ENCODE data around the gene CHPT1.

The CHPT1 gene

DNA sequence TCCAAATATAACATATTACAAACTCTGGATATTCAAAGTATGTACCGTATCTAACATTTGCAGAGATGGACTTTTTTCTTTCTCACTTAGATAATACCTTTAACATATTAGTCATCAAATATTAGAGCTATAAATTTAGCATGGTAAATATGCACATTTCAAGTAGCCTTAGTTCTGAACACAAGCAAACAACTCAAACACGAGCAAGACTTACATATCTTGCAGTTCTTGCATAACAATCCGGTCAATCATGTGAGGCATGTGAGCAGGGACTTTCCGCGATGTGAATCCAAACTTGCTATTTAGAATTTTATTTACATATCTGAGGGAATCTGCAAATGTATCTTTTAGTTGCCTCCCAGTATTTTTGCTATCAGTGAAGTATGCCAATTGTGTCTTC is 63.9 kb downstream of the CHPT1 start:
- ATAC-seq: no peak
- TF ChIP-seq CSDC2 (CRISPR knock-in tag; IDR thresholded peaks at IDR 0.05): no peak
- no peak for TF ChIP-seq SNAI2 (CRISPR knock-in tag; IDR thresholded peaks at IDR 0.05)
- TF ChIP-seq, protein P1, sequence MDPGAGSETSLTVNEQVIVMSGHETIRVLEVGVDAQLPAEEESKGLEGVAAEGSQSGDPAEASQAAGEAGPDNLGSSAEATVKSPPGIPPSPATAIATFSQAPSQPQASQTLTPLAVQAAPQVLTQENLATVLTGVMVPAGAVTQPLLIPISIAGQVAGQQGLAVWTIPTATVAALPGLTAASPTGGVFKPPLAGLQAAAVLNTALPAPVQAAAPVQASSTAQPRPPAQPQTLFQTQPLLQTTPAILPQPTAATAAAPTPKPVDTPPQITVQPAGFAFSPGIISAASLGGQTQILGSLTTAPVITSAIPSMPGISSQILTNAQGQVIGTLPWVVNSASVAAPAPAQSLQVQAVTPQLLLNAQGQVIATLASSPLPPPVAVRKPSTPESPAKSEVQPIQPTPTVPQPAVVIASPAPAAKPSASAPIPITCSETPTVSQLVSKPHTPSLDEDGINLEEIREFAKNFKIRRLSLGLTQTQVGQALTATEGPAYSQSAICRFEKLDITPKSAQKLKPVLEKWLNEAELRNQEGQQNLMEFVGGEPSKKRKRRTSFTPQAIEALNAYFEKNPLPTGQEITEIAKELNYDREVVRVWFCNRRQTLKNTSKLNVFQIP (CRISPR knock-in tag; IDR thresholded peaks at IDR 0.05; ENCODE audit: borderline replicate concordance, low read depth): no peak
- TF ChIP-seq ZFP30 (CRISPR knock-in tag; IDR thresholded peaks at IDR 0.05): no peak
- TF ChIP-seq PPARA (CRISPR knock-in tag; IDR thresholded peaks at IDR 0.05; ENCODE audit: borderline replicate concordance): no peak
- TF ChIP-seq, protein P2, sequence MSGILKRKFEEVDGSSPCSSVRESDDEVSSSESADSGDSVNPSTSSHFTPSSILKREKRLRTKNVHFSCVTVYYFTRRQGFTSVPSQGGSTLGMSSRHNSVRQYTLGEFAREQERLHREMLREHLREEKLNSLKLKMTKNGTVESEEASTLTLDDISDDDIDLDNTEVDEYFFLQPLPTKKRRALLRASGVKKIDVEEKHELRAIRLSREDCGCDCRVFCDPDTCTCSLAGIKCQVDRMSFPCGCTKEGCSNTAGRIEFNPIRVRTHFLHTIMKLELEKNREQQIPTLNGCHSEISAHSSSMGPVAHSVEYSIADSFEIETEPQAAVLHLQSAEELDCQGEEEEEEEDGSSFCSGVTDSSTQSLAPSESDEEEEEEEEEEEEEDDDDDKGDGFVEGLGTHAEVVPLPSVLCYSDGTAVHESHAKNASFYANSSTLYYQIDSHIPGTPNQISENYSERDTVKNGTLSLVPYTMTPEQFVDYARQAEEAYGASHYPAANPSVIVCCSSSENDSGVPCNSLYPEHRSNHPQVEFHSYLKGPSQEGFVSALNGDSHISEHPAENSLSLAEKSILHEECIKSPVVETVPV (CRISPR knock-in tag; IDR thresholded peaks at IDR 0.05): no peak
- TF ChIP-seq OSR1 (CRISPR knock-in tag; IDR thresholded peaks at IDR 0.05): no peak
- no peak for TF ChIP-seq TOX (CRISPR knock-in tag; IDR thresholded peaks at IDR 0.05; ENCODE audit: borderline replicate concordance)
- no peak for TF ChIP-seq ZNF565 (CRISPR knock-in tag; conservative IDR thresholded peaks at IDR 0.05; ENCODE audit: low read depth)
- TF ChIP-seq ISL1 (CRISPR knock-in tag; IDR thresholded peaks at IDR 0.05): no peak
- TF ChIP-seq, protein P3, sequence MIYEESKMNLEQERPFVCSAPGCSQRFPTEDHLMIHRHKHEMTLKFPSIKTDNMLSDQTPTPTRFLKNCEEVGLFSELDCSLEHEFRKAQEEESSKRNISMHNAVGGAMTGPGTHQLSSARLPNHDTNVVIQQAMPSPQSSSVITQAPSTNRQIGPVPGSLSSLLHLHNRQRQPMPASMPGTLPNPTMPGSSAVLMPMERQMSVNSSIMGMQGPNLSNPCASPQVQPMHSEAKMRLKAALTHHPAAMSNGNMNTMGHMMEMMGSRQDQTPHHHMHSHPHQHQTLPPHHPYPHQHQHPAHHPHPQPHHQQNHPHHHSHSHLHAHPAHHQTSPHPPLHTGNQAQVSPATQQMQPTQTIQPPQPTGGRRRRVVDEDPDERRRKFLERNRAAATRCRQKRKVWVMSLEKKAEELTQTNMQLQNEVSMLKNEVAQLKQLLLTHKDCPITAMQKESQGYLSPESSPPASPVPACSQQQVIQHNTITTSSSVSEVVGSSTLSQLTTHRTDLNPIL (CRISPR knock-in tag; IDR thresholded peaks at IDR 0.05; ENCODE audit: low read depth): no peak
- no peak for TF ChIP-seq ESRRG (CRISPR knock-in tag; IDR thresholded peaks at IDR 0.05)
- TF ChIP-seq RARB (CRISPR knock-in tag; IDR thresholded peaks at IDR 0.05): no peak
- no peak for TF ChIP-seq BACH2 (CRISPR knock-in tag; IDR thresholded peaks at IDR 0.05; ENCODE audit: borderline replicate concordance)
- TF ChIP-seq, protein P4, sequence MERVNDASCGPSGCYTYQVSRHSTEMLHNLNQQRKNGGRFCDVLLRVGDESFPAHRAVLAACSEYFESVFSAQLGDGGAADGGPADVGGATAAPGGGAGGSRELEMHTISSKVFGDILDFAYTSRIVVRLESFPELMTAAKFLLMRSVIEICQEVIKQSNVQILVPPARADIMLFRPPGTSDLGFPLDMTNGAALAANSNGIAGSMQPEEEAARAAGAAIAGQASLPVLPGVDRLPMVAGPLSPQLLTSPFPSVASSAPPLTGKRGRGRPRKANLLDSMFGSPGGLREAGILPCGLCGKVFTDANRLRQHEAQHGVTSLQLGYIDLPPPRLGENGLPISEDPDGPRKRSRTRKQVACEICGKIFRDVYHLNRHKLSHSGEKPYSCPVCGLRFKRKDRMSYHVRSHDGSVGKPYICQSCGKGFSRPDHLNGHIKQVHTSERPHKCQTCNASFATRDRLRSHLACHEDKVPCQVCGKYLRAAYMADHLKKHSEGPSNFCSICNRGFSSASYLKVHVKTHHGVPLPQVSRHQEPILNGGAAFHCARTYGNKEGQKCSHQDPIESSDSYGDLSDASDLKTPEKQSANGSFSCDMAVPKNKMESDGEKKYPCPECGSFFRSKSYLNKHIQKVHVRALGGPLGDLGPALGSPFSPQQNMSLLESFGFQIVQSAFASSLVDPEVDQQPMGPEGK (CRISPR knock-in tag; IDR thresholded peaks at IDR 0.05; ENCODE audit: borderline replicate concordance): no peak
- TF ChIP-seq, protein P5, sequence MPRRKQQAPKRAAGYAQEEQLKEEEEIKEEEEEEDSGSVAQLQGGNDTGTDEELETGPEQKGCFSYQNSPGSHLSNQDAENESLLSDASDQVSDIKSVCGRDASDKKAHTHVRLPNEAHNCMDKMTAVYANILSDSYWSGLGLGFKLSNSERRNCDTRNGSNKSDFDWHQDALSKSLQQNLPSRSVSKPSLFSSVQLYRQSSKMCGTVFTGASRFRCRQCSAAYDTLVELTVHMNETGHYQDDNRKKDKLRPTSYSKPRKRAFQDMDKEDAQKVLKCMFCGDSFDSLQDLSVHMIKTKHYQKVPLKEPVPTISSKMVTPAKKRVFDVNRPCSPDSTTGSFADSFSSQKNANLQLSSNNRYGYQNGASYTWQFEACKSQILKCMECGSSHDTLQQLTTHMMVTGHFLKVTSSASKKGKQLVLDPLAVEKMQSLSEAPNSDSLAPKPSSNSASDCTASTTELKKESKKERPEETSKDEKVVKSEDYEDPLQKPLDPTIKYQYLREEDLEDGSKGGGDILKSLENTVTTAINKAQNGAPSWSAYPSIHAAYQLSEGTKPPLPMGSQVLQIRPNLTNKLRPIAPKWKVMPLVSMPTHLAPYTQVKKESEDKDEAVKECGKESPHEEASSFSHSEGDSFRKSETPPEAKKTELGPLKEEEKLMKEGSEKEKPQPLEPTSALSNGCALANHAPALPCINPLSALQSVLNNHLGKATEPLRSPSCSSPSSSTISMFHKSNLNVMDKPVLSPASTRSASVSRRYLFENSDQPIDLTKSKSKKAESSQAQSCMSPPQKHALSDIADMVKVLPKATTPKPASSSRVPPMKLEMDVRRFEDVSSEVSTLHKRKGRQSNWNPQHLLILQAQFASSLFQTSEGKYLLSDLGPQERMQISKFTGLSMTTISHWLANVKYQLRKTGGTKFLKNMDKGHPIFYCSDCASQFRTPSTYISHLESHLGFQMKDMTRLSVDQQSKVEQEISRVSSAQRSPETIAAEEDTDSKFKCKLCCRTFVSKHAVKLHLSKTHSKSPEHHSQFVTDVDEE (CRISPR knock-in tag; IDR thresholded peaks at IDR 0.05): no peak
- TF ChIP-seq GLIS3 (CRISPR knock-in tag; IDR thresholded peaks at IDR 0.05): no peak
- no peak for TF ChIP-seq ZC3H10 (CRISPR knock-in tag; IDR thresholded peaks at IDR 0.05)

DNA sequence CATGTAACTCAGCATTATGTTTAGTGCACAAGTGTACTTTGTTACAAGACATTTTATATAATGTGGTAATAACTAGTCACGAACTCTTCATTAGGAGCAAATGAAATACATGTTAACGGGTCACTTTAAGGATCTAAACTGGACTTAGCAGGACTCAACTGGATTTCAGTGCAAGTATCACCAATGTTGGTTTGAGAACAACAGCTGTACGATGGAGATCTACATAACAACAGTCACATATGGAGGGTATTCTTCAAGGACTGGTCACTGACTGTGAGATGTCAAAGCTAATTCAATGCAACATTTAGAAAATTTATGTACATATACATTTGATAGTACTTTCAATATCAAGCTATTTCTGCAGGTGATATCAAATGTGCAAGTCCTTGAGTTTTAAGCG is 64.3 kb downstream of the CHPT1 start:
- no peak for ATAC-seq
- TF ChIP-seq PPARA (CRISPR knock-in tag; IDR thresholded peaks at IDR 0.05; ENCODE audit: borderline replicate concordance) (no peak), ESRRG (CRISPR knock-in tag; IDR thresholded peaks at IDR 0.05) (no peak), ZFP30 (CRISPR knock-in tag; IDR thresholded peaks at IDR 0.05) (no peak), ZC3H10 (CRISPR knock-in tag; IDR thresholded peaks at IDR 0.05) (no peak), ZNF70 (CRISPR knock-in tag; IDR thresholded peaks at IDR 0.05) (no peak)
- TF ChIP-seq, protein P2 (CRISPR knock-in tag; IDR thresholded peaks at IDR 0.05): no peak
